ENCODE measurements around the gene SVEP1. TPM values are rescaled to one million over a fixed set of nuclear protein-coding genes. Genes with fewer than 3 reads are reported as not detected.
A peak's percentile ranks its signal among the peaks of the same experiment; 100 is the strongest.

Gene SVEP1
- polyA plus RNA-seq, 1 donor, result 20.6 TPM

DNA sequence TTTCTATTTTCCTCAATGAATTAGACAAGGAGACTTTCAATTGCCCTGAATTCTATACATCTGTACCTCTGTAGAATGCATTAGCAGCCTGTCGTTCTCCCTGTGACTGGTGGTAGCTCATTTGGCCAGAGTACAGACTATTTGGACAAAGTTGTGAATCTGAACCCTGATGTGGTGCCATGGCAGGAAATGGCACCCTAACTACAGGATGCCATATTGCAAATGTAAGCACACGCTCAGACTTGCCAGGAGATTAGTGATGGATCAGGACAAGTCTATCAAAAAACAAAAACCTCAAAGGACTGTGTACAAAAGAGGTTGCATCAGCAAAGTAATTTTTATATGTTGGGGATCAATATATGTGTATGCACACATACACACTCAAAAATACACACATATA lies 58.3 kb downstream of the SVEP1 start:
- DNase-seq, result no peak

GRCh38 chr9:110520120-110520701 lies 59.3 kb downstream of the SVEP1 start:
- no peak for DNase-seq

GRCh38 chr9:110517483-110517882 lies 62.1 kb downstream of the SVEP1 start:
- no peak for DNase-seq

- no peak for DNase-seq
Observed at GRCh38 chr9:110514897-110515296, 64.6 kb downstream of the SVEP1 start.

DNA sequence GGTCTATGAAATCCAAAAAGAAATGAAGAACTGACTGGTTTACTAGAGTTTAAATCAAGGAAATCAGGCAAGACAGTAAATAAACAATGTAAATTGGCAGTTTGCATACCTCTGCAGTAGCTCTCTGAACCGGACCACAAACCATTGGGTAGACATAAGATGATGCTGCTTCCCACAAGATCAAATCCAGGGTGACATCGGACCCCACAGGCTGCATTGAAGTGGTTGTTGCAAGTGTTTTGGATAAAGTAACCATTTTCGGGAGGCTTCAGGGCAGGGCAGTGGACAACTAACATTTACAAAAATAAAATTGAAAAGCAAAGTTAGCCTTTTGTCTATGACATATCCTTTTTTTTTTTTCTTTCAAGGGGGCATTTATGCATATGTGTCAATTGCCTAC lies 66.7 kb downstream of the SVEP1 start:
- no peak for DNase-seq

- no peak for DNase-seq
Observed at GRCh38 chr9:110509792-110510191, 69.7 kb downstream of the SVEP1 start.

- no peak for DNase-seq
Observed at GRCh38 chr9:110502842-110503241, 76.7 kb downstream of the SVEP1 start.

- no peak for DNase-seq
Observed at GRCh38 chr9:110499608-110500007, 79.9 kb downstream of the SVEP1 start.

DNA sequence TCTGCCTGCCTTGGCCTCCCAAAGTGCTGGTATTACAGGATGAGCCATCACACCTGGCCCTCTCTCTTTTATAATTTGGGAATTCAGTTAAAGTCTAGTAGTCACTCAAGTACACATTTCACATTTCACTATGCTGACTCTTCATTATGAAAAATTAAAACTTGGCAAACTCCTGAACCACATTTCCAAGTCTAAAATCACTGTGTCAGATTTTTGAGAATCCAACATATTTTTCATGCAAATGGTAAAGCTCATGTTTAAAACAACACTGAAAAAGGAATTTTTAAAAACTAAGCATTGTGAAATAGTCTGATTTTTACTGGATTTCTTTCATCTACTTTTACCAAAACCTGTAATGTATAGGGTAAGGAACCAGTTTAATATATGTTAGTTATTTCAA lies 92.3 kb downstream of the SVEP1 start:
- no peak for DNase-seq

GRCh38 chr9:110486218-110486617 lies 93.3 kb downstream of the SVEP1 start:
- no peak for DNase-seq

DNA sequence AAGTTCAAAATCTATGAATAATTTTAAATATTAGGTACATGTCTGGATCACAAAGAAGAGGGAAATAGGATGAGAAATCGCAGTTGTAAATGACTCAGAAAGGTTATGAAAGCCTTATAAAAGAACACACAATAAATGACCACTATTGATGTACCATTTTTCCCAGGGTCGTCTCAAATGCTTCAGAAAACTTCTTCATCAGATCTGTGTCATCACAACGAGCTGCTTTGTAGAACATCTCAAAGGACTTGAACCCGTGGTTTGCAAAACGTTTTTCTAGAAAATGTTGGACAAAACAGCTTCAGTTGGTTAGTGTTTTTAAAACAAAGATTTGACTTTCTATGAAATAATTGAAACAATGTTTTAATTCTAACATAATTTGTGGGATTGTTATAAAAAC lies 100.1 kb downstream of the SVEP1 start:
- DNase-seq, result no peak

DNA sequence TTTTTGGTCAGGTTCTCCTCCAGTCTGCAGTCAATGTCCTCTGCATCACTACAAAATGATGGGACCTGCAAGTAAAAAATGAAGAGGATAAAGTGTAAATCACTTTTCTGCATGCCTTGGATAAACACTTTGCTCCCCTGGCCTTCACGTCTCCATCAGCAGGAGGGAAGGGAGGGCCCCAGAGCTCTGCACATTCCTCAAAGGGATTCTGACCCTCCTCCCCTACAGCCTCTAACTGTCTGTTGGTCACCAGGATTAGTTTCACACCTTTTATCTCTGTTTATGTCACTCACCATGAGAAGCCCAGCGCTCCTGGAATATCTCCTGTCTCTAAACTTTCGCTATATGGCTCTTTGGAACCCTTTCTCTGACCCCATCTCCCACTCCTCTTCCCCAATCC lies 103.3 kb downstream of the SVEP1 start:
- no peak for DNase-seq

GRCh38 chr9:110472111-110472510 lies 107.4 kb downstream of the SVEP1 start:
- no peak for DNase-seq

DNA sequence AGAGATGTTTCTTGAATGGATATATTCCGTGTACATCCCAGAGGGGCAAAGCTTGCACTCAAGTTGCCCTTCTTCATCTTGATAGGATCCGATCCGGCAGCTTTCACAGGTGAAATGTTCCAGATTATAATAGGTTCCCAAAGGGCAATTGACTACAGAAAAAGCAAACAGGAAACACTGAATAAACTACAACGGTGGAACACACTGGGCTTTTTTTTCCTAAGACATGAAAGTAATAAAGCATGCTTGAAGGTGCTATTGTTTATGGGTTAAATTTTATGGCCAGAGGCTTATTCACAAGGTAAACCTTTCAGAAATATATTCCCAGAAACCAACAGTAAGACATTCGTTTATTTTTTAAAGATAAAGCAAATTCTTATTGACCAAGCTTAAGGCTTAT lies 110.6 kb downstream of the SVEP1 start:
- DNase-seq, result no peak

GRCh38 chr9:110465190-110465589 lies 114.4 kb downstream of the SVEP1 start:
- no peak for DNase-seq

GRCh38 chr9:110464321-110464720 lies 115.2 kb downstream of the SVEP1 start:
- no peak for DNase-seq

DNA sequence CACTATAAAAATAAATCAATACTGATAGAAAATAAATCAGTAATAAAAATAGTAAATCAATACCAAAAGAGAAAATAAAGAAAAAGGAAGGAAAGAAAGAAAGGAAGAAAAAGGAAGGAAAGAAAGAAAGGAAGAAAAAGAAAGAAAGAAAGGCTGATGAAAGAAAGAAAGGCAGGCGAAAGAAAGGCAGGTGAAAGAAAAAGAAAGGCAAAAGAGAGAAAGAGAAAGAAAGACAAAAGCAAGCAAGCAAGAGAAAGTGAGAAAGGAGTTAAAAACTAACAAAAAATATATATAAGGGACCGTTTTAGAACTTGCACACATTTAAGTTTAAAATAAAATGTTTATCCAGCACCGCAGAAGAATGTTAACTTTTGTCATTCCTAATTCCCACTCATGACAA lies 116.0 kb downstream of the SVEP1 start:
- no peak for DNase-seq

DNA sequence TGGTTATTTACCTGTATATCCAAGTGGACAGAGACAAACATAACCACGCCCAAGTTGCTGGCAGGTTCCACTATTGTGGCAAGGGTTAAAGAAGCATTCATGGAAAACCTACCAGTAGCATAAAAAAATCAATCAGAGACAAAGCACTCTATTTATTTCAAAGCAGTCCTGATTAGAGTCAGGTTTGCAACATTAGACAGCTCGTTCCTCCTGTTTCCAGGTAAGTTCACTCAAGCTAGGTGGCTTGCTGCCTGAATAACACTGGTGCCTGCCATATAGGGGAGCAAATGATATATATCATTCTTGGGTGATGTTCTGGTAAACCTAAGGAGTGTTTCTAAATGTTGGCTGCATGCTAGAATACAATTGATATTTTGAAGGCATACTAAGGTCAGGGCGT lies 122.3 kb downstream of the SVEP1 start:
- DNase-seq, result no peak

GRCh38 chr9:110456681-110457080 lies 122.9 kb downstream of the SVEP1 start:
- DNase-seq, result no peak

- no peak for DNase-seq
Observed at GRCh38 chr9:110455860-110456259, 123.7 kb downstream of the SVEP1 start.

DNA sequence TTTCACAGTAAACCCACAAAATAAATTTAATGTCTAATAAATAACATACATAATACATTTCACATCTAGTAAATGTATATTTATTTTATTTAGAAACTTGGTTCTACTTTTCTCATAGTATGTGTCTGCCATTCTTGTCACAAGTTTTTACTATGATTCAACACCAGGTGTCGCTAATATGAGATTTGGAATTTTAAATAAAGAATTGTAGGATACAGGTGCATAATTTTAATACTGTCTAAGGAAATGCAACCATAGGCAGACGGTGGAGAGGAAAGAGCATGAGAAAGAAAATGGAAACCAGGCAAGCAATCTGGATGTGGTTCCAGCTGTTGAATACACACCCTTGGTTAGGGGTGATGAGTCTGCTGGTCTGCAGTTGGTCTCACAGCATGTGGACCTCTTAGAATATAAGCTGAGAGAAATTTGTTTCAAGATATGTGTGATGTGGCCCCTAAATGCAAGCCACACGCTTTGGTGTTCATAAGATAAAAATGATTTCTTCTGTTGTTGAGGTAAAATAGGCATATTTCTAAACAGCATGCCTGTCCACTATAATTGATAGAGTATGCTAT lies 127.2 kb downstream of the SVEP1 start:
- peak; percentile 14 for DNase-seq

DNA sequence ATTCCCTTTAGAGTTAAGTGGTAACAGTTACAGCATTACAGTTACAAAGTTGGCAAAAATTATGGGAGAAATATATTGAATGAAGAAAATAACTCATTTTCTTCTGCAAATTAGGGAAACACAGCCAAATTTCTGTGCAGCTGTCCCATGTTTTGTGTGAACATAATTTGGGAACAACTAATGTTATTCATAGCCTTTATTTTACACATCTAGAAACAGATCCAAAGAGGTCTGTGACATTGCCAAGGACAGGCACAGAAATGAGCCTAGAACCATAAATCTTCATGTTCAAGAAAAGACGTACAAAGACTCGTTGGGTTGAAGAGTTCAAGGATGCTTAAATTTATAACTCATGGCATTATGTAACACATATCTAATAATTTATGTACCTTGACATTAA lies 127.8 kb downstream of the SVEP1 start:
- DNase-seq, result peak; percentile 45

- no peak for DNase-seq
Observed at GRCh38 chr9:110447476-110447875, 132.1 kb downstream of the SVEP1 start.

DNA sequence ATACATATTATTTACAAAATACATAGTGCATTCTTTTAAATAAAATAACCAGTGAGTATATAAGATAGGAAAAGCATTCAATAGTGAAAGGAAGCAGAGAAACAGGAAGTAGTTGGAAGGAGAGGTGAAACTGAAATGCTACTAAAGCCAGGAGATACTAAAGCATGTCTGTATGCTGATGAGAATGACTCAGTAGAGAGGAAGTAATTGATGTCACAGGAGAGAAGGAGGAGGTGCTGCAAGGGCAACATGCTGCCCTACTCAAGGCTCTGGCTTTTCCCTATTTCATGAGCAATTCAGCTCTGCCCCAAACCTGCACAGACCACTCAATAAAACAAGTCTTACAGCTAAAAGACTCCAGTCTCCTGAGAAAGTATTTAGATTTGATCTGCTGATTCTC lies 133.4 kb downstream of the SVEP1 start:
- no peak for DNase-seq

DNA sequence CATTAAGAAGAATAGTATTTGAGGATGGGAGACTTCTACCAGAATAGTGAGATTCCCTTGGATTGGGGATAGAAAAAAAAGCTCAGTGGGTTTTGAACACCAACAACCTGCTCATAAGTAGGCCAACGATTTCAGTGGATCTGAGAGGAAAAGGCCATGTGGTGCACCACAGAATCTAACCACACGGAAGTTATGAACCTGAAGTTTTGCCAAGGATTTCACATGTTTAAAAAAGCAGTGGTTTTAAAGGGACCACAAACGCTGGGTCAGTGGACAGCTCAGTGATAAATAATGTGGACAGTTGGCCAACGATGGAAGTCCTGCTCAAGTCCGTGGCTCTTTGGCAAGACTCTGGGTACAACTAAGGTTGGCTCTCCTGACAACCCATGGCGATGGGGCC lies 134.6 kb downstream of the SVEP1 start:
- DNase-seq, result no peak

All from hindlimb muscle (tissue), 1 donor.